ENCODE results near the gene PSMB11. TPM values are rescaled to one million over a fixed set of nuclear protein-coding genes. Genes with fewer than 3 reads are reported as not detected.
"Not testable (repeated sequence)": the region's sequence is repeated elsewhere in the genome, so short reads cannot be mapped to it uniquely, and the experiment has no call there.

PSMB11 gene
- total RNA-seq, 1 donor from 2014 or later: not detected

DNA sequence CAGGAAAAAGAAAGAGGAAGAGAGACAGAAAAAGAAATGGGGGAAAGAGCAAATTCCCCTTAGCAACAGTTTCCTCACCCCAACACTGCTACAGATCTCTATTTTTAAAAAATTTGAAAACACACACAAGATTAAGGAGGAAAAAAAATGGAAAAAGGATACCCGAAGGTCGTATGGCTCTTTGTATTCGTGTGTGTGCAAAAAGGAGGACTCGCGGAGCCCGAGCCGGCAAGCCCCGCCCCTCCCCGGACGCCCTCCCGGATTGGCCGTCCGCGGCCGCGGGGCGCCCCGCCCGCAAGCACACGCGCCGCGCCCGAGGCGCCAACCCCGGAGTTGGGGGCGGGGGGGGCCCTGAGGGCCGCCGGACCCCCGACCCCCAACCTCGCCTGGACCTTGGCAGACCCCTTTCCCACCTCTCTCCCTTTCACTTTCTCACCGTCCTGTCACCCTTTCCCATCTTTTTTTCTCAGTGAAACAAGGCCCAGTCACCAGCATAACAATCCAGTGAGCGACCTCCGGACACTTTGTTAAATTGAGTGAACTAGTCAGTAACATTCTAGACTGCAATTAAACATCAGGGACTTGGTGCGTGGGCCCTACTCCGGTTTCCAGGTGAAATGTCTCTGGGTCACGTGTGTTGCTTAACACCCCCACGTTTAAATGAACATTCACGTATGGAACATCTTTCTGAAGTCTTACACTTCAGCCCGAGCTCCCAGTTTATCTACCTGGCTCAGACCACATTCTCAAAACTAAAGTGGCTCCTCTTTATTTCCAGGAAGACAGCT lies 31.9 kb upstream of the PSMB11 start, which contains the start of gene C14orf93:
Gene C14orf93 (minus strand): TSS at position 205 of the 788 bp plus-strand sequence. CDS start 11,120 bp downstream, outside the sequence.
- H3K27ac ChIP-seq: peak within 1 kb of the TSS; percentile 84
- intact Hi-C loops (cut with DNase I): no loop called here
- DNase-seq: peak; percentile 91
- no peaks in the 10 kb centered on the region for H3K36me3 ChIP-seq
- ATAC-seq: peak; percentile 54 to 74
- no peaks in the 10 kb centered on the region for H3K9me3 ChIP-seq
- H3K4me3 ChIP-seq: peak within 1 kb of the TSS; percentile 58
- TF ChIP-seq, protein P1, sequence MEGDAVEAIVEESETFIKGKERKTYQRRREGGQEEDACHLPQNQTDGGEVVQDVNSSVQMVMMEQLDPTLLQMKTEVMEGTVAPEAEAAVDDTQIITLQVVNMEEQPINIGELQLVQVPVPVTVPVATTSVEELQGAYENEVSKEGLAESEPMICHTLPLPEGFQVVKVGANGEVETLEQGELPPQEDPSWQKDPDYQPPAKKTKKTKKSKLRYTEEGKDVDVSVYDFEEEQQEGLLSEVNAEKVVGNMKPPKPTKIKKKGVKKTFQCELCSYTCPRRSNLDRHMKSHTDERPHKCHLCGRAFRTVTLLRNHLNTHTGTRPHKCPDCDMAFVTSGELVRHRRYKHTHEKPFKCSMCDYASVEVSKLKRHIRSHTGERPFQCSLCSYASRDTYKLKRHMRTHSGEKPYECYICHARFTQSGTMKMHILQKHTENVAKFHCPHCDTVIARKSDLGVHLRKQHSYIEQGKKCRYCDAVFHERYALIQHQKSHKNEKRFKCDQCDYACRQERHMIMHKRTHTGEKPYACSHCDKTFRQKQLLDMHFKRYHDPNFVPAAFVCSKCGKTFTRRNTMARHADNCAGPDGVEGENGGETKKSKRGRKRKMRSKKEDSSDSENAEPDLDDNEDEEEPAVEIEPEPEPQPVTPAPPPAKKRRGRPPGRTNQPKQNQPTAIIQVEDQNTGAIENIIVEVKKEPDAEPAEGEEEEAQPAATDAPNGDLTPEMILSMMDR (IDR thresholded peaks at IDR 0.05): no peak
- peaks cover 27% of the 10 kb centered on the region for H3K4me1 ChIP-seq
- no peaks in the 10 kb centered on the region for H3K27me3 ChIP-seq (ENCODE audit: low read depth)

DNA sequence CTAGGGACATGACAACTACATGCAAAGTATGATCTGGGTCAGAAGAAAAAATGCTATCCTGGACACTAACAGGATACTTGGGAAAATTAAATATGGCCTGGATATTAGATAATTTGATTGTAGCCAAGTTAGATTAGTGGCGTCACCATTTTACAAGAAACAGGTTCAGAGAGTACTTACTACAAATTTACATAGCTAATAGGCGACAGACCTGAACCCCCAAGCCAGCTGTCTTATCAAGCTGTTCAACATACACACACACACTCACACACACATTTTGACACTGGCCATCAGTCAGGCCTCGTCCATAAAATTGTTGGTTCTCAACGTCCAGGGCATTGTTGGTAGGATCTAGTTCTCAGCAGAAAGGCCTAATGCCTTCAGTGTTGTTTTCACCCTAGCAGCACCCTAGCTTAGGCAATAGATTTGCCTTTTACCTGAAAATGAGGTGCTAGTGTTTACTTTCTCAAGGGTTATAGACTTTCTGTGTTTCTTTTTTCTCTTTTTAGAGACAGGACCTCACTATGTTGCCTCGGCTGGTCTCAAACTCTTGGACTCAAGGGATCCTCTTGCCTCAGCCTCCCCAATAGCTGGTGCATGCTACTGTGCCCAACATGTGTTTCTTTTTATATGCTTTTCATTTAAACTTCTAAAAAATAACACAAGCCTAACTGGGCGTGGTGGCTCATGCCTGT lies 28.8 kb upstream of the PSMB11 start:
- TF ChIP-seq, protein P1 (IDR thresholded peaks at IDR 0.05): no peak
- ATAC-seq (no peak), DNase-seq (no peak)
- no peak overlapping the region for H3K4me3 ChIP-seq
- H3K27me3 ChIP-seq (ENCODE audit: low read depth): no peaks in the 10 kb centered on the region
- H3K36me3 ChIP-seq: no peaks in the 10 kb centered on the region
- no peaks in the 10 kb centered on the region for H3K9me3 ChIP-seq
- peaks cover 7% of the 10 kb centered on the region for H3K4me1 ChIP-seq
- intact Hi-C loops (cut with DNase I): no loop called here
- no peak overlapping the region for H3K27ac ChIP-seq

DNA sequence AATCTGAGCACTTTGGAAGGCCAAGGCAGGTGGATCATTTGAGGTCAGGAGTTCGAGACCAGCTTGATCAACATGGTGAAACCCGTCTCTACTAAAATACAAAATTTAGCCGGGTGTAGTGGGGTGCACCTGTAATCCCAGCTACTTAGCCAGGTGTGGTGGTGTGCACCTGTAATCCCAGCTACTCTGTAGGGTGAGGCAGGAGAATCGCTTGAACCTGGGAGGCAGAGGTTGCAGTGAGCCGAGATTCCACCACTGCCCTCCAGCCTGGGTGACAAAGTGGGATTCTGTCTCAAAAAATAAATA lies 28.3 kb upstream of the PSMB11 start:
- H3K27ac ChIP-seq; H3K9me3 ChIP-seq; ATAC-seq; intact Hi-C loops (cut with DNase I); H3K36me3 ChIP-seq; H3K4me1 ChIP-seq; DNase-seq; H3K27me3 ChIP-seq (ENCODE audit: low read depth); H3K4me3 ChIP-seq: not testable (repeated sequence)

GRCh38 chr14:23015618-23016017 lies 26.4 kb upstream of the PSMB11 start:
- intact Hi-C loops (cut with DNase I): no loop called here
- Histone ChIP-seq H3K9me3 (no peaks in the 10 kb centered on the region), H3K27ac (no peak overlapping the region), H3K27me3 (ENCODE audit: low read depth) (no peaks in the 10 kb centered on the region), H3K4me1 (no peaks in the 10 kb centered on the region), H3K36me3 (no peaks in the 10 kb centered on the region), H3K4me3 (no peak overlapping the region)
- TF ChIP-seq, protein P1 (IDR thresholded peaks at IDR 0.05): no peak
- ATAC-seq (no peak), DNase-seq (no peak)

DNA sequence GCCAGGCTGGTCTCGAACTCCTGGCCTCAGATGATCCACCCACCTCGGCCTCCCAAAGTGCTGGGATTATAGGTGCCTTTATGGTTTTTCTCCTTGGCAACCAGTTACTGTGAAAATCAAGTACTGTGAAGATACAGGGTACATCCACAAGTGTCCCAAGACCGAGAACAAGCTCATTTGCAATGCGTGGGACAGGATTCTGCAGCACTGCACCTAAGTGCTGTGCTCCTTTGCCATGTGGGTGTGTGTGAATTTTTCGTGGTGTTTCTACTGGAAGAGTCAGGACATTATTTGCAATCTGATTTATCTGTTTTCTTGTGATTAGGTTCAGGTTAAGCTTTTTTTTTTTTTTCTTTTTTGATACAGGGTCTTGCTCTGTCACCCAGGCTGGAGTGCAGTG lies 24.9 kb upstream of the PSMB11 start:
- Histone ChIP-seq H3K36me3 (no peaks in the 10 kb centered on the region), H3K9me3 (no peaks in the 10 kb centered on the region), H3K27me3 (ENCODE audit: low read depth) (no peaks in the 10 kb centered on the region), H3K27ac (no peak overlapping the region), H3K4me1 (no peaks in the 10 kb centered on the region), H3K4me3 (no peak overlapping the region)
- intact Hi-C loops (cut with DNase I): no loop called here
- no peak for DNase-seq
- ATAC-seq: no peak
- TF ChIP-seq, protein P1 (IDR thresholded peaks at IDR 0.05): no peak

DNA sequence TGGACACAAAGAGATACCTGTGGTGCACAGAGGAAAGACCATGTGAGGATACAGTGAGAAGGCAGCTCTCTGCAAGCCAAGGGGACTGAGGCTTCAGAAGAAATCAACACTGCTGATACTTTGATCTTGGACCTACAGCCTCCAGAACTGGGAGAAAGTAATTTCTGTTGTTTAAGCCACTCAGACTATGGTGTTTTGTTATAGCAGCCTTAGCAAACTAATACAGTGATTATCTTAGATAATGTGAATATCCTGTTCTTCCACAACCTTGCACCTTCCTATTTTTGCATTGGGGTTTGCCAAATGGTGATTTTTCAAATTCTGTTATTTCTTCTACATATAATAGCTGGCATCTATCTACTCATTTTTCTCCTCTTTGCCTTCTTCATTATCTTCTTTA lies 23.9 kb upstream of the PSMB11 start:
- TF ChIP-seq, protein P1 (IDR thresholded peaks at IDR 0.05): no peak
- ATAC-seq: no peak
- Histone ChIP-seq H3K27me3 (ENCODE audit: low read depth) (no peaks in the 10 kb centered on the region), H3K36me3 (no peaks in the 10 kb centered on the region), H3K27ac (no peak overlapping the region), H3K9me3 (no peaks in the 10 kb centered on the region), H3K4me3 (no peak overlapping the region), H3K4me1 (no peaks in the 10 kb centered on the region)
- no peak for DNase-seq
- intact Hi-C loops (cut with DNase I): no loop called here

Data from lower lobe of right lung (tissue), 2 donors.